ENCODE data around the gene MAP3K4.

- TF ChIP-seq CTCF (conservative IDR thresholded peaks at IDR 0.05; ENCODE audit: low read depth, low read length) (no peak), EZH2 (IDR thresholded peaks at IDR 0.05; ENCODE audit: borderline replicate concordance, low read depth, low read length, poor library complexity, severe bottlenecking) (no peak)
Measured at GRCh38 chr6:160999516-160999915, 7.9 kb downstream of the MAP3K4 start.

All from A673 (cell line).